GM20431 (cell line): ENCODE measurements around the gene MDM2.
"Not testable (repeated sequence)": the region's sequence is repeated elsewhere in the genome, so short reads cannot be mapped to it uniquely, and the experiment has no call there.

Experiments used
- in situ Hi-C: fragments of 300-500 bp; cut with MseI, MboI; formaldehyde crosslinking; loops from one replicate; pipeline ENCODE4 v1.15.0; 2020; ENCODE audit warnings: low sequenced_read_pairs; ENCODE audit not compliant: unreplicated experiment

The MDM2 gene

DNA sequence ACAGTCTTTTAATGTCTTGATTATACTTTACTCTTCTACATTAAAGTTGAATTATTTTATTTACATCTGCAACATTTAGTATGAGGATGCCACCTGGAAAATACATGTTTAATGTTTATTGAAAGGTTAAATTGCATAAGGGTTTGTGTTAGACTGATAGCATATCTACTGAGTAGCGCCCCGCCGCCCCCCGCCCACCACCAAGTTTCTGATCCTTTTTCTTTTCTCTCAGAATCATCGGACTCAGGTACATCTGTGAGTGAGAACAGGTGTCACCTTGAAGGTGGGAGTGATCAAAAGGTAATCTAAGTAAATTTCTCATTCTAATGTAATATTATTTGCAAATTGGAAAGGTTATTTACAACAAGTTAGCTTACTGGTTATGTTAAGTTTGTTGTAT lies 16.2 kb downstream of the MDM2 start:
- in situ Hi-C loops = no loop called here

DNA sequence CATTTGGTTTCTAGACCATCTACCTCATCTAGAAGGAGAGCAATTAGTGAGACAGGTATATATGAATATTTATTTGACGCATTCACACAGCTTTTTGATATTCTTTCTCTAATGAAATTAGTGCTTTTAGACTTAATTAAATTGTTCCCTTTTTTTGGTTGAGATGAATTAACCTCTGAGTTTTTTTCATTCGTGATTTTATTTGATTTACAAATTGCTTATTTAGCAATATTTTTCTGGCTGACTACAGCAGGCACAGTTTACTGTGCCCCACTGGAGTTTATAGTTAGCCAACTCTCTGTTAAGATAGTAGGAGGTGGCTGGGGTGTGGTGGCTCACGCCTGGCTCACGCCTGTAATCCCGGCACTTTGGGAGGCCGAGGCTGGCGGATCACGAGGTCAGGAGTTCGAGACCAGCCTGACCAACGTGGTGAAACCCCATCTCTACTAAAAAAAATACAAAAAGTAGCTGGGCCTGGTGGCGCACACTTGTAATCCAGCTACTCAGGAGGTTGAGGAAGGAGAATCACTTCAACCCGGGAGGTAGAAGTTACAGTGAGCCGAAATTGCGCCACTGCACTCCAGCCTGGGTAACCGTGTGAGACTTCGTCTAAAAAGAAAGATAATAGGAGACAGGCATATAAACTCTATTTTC lies 16.7 kb downstream of the MDM2 start:
- in situ Hi-C loops = no loop called here

DNA sequence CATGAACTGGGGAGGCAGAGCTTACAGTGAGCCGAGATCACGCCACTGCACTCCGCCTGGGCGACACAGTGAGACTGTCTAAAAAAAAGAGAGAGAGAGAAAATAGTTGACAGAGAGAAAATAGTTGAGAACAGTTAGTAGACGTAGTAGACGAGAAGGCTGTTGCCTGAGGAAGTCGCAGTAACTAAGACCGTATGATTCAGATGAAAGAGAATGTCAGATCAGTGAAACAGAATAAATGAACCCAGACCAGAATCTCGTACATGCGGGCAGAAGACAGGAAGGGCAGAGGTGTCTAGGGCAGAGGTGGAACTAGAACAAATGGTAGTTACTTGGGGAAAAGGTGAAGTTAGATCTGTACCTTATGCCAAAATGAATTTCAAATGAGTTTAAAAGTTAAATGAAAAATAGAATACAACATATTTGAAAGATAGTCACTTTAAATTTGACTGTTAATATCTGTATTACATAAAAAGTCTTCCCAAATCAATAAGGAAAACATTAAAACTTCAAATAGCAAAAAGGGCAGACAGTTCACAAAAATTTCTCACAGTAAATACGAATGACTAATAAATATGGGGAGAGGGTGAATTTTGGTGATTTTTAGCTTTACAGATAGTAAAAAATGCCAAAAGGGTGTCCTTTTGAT lies 17.7 kb downstream of the MDM2 start:
- in situ Hi-C loops = no loop called here

DNA sequence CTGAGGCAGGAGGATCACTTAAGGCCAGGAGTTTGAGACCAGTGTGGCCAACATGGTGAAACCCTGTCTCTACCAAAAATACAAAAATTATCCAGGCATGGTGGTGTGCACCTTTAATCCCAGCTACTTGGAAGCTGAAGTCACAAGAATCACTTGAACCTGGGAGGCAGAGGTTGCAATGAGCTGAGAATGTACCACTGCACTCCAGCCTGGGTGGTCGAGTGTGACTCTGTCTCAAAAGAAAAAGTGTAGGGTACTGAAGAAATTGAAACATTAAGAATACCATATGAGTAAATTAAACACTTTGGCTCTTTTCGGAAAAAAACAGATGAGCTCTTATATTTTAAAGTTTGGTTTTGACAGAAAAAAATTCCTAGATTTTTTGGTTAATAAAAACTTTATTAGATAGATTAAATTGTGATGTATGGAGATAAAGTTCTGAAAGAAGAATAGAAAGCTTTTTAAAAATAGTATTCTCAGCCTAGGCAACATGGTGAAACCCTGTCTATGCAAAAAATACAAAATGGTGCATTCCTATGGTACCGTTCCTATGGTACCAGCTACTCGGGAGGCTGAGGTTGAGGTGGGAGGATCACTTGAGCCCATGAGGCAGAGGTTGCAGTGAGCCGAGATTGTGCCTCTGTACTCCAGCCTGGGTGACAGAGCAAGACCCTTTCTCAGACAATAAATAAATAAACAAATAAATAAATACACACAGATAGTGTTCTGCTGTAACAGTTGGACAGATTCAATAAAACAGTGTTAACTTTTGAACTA lies 20.1 kb downstream of the MDM2 start:
- in situ Hi-C loops = no loop called here

DNA sequence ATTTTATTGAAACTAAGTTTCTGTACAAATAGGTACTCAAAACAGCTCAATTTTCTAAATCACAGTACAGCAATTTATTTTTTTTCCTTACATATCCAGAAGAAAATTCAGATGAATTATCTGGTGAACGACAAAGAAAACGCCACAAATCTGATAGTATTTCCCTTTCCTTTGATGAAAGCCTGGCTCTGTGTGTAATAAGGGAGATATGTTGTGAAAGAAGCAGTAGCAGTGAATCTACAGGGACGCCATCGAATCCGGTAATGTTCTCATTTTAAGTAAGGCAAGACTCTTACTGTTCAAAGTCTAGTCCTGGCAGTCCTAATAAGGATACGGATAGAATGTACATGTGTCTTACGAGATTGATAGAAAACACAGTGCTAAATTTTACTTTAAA lies 20.7 kb downstream of the MDM2 start:
- in situ Hi-C loops = no loop called here

DNA sequence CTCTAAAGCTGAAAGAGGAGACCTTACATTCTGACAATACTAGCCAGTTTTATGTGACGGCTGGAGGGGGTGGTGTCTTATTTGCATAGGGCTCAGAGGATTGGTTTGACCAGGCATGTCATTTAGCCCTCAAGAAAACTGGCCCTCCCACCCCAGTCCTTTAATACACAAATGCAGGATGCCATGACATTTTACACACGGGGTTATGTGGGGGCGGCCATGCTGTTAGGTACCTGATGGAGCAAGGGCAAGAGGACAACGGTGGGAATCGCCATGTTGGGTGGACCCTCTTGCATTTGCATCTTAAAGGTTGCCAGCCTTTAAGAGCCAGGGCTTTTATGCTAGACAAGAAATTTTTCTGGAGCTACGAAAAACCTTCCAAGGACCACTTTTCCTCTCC lies 23.3 kb downstream of the MDM2 start:
- in situ Hi-C loops = no loop called here

DNA sequence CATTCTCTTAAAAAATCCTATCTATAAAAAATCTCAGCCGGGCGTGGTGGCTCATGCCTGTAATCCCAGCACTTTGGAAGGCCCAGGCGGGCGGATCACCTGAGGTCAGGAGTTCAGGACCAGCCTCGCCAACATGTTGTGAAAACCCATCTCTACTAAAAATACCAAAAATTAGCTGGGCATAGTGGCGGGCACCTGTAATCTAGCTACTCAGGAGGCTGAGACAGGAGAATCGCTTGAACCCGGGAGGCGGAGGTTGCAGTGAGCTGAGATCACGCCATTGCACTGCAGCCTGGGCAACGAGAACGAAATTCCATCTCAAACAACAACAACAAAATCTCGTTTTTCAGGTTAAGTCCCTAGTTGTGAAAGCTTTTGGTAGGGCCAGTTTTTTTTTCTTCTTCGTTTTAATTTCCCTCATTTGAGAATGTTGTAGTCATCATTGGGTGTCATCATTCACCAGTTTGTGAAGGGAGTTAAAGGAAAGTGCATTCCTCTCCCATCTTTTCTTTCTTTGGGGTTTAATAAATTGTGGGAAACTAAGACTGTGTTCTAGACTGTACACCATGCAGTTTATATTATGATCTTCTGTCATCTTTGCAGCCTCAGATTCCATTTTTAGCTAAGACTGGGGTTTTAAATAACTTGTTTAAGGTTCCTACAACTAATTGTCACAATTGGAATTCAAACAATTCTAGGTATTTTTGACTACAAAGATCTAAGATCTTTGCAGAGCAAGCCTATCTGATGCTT lies 23.9 kb downstream of the MDM2 start:
- in situ Hi-C loops = no loop called here

DNA sequence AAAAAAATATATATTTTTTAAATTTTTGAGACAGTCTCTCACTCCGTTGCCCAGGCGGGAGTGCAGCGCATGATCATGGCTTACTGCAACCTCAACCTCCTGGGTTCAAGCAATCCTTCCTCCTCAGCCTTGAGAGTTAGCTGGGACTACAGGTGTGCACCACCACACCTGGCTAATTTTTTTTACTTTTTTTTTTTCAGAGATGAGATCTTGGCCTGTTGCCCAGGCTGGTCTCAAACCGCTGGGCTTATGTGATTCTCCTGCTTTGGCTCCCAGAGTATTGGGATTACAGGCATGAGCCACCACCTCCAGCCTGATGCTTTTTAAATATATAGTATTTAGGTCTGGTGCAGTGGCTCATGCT lies 24.5 kb downstream of the MDM2 start:
- in situ Hi-C loops = no loop called here

DNA sequence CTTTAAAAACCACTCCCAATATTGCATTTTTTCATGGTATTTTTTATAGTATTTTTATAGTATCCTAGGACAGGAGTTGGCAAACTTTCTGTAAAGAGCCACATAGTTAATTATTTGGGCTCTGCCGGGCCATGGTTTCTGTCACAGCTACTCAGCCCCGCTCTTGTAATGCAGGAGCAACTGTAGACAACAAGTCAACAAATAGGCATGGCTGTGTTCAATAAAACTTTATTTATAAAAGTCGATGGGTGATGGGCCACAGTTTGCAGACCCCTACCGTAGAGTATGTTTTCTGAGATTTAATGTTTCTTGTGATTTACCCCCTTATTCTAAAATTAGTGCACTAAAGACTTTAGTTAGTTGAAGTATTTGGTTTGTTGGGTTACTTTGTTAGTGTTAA lies 25.5 kb downstream of the MDM2 start:
- in situ Hi-C loops = no loop called here

DNA sequence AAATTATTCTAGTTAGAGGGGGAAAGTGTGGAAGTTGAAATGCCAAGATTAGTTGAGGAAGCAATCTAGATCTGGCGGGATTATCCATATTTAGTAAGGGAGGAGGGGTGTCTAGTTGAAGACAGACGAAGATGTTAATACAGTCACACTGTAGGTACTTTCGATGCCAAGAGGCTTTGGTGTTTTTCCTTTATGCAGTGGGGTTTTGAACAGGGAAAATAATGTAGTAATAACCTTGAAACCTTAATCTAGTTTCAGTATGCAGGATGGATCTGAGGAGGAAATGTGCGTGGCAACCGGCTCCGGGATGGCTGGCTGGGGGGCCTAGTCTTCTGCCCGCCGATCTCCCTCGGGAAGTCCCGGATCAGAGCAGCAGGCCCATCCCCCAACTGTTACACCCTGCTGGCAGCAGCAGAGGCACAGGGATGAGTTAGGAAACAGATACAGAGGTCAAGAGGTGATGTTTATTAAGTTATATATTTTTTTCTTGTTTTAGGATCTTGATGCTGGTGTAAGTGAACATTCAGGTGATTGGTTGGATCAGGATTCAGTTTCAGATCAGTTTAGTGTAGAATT lies 27.4 kb downstream of the MDM2 start:
- in situ Hi-C loops = no loop called here

DNA sequence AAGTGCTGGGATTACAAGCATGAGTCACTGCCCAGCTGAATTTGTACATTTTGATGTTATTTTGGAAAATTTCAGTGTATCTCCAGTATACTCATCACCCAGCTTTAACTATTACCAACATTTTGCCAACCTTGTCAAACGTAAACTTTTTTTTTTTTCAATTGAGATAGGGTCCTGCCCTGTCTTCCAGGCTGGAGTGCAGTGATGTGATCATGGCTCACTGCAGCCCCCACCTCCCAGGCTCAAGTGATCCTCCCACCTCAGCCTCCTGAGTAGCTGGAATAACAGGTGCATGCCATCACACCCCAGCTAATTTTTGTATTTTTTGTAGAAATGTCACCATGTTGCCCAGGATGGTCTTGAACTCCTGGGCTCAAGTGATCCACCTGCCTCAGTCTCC lies 29.2 kb downstream of the MDM2 start:
- in situ Hi-C loops = no loop called here

DNA sequence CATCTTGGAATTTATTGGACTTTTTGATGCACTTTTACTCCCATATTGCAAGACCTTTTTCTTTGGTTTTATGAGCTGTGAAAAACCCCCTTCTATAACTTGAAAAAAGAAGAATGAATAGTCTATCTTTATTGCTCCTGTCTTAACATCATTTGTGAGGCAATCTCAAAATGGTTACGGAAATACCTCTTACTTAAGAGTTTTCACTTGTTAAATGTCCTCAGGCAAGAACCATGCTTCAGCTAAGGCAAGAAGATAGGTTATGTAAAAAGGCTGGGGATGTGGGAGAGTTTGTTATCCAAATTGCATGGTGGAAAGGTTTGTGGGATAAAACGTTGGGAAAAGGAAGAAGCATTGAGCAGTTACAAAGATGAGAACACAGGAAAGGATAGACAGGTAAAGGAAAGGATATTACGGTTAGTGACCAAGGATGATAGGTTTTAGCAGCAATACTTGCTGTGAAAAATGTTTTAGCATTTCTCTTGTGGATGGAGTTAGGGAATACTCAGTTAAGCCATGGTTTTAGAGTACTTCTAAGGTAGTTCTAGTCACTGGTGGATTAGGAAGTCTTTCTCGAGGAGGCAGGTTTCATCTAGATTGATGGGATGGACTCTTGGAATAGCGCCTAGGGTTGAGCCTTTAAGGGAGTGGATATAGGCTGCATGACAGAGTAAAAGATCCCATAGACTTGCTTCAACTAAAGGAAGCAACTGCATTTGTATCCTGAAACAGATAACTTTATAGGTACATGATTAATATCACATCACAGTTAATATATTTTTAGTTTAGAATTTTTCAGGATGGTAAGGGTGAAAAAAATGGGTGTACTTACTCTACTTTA lies 30.3 kb downstream of the MDM2 start:
- in situ Hi-C loops = no loop called here

DNA sequence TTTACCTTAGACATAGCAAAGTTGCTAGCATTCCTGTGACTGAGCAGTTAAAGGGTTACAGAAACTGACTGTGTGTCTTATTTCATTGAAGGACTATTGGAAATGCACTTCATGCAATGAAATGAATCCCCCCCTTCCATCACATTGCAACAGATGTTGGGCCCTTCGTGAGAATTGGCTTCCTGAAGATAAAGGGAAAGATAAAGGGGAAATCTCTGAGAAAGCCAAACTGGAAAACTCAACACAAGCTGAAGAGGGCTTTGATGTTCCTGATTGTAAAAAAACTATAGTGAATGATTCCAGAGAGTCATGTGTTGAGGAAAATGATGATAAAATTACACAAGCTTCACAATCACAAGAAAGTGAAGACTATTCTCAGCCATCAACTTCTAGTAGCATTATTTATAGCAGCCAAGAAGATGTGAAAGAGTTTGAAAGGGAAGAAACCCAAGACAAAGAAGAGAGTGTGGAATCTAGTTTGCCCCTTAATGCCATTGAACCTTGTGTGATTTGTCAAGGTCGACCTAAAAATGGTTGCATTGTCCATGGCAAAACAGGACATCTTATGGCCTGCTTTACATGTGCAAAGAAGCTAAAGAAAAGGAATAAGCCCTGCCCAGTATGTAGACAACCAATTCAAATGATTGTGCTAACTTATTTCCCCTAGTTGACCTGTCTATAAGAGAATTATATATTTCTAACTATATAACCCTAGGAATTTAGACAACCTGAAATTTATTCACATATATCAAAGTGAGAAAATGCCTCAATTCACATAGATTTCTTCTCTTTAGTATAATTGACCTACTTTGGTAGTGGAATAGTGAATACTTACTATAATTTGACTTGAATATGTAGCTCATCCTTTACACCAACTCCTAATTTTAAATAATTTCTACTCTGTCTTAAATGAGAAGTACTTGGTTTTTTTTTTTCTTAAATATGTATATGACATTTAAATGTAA lies 31.5 kb downstream of the MDM2 start:
- in situ Hi-C loops = no loop called here

DNA sequence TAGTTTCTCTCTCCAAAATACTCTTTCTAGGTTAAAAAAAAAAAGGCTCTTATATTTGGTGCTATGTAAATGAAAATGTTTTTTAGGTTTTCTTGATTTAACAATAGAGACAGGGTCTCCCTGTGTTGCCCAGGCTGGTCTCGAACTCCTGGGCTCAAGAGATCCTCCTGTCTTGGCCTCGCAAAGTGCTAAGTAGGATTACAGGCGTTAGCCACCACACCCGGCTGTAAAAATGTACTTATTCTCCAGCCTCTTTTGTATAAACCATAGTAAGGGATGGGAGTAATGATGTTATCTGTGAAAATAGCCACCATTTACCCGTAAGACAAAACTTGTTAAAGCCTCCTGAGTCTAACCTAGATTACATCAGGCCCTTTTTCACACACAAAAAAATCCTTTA lies 33.2 kb downstream of the MDM2 start:
- in situ Hi-C loops = not testable (repeated sequence)

DNA sequence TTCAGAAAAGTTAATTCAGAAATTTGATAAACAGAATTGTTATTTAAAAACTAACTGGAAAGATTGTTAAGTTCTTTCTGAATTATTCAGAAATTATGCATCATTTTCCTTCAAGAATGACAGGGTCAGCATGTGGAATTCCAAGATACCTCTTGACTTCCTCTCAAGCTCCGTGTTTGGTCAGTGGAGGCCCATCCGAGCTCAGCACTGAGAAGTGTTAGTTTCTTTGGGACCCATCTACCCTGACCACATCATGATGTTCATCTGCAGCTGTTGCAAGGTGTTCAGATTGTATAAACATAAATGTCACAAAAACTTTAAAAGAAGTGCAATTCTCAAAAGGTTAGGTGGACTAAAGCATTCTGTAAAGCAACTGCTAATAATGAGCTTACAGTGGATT lies 33.7 kb downstream of the MDM2 start:
- in situ Hi-C loops = no loop called here

DNA sequence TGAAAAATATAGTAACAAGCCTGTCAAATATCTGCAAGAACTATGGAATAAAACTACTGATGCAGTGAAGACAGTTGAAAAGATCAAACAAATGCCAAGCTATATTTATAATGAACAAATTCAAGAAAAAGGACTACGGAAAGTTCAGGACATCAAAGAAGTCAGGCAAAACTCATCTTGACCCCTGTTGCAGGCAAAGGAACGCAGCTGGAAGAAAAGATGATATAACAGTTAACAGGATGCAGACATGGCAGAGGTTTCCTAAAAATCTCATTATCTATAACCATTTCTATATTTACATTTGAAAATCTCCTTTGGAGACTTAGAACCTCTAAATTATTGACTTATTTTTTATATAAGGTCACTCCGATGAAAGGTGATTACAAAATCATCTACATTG lies 34.1 kb downstream of the MDM2 start:
- in situ Hi-C loops = no loop called here

DNA sequence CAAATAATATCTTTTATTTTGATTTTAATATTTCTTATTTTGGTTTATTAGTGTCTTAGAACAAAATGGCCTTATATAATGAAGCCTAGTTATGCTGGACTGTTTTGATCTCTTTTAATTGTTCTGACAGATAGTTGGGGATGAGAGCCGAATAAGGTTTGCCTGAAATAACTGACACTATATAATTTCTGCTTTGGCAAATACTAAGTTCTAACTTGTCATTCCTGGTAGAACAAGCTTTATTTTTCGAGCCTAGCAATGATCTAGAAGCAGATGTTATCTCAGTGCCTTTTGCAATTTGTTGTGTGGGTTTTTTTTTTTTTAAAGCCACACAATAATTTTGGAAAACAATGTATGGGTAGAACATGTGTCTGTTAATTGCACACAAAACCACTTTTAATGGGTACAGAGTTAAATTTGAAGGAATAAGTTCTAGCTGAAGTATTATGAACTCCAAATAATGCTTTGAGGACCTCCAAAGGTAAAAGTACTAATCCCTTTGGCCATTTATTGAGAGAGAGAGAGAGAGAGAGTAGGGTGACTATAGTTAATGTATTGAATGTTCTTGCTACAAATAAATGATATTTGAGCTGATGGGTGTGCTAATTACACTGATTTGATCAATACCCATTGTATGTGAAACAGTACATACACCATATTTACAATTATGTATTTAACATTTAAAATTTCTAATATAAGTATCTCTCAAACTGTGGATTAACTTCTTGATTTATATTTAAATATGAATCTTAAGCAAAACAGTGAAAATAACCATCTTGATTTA lies 35.0 kb downstream of the MDM2 start:
- in situ Hi-C loops = no loop called here

DNA sequence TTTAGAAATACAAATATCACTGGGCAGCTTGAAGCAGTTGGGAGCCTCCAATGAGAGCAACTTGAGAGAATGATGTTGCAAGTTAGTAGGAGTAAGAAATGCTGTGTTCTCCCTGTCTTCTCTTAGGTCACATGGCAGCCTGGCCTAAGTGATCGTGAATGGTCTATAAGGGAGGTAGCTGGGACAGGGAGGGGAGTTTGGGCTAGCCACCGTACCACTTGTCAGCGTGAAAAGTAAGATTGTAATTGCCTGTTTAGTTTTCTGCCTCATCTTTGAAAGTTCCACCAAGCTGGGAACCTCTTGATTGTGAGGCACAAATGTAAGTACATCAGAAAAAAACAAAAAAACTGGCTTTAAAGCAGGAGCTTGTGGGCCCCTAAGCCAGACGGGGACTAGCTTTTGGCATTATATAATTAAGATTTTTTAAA lies 36.4 kb downstream of the MDM2 start:
- in situ Hi-C loops = no loop called here
